Activated T-cell treated with anti-CD3 and anti-CD28 coated beads, Interleukin-2, amount 50 U/mL, for 72 hours (primary cell): ENCODE results near the gene PRSS56. TPM values are rescaled to one million over a fixed set of nuclear protein-coding genes. Genes with fewer than 3 reads are reported as not detected.

ENCODE experiments used
- ATAC-seq, 2 donors: fragments of 150-1000 bp; cut with Tn5 transposase; replicated peaks in 1 of 2; 2 replicates each; pipeline ENCODE4 v1.10.0; 2021; ENCODE audit warnings: moderate library complexity in 2 of 2, mild to moderate bottlenecking in 1 of 2
- DNase-seq, 2 donors: peaks; one replicate each; pipeline ENCODE4 v3.0.0; 2021 to 2022; ENCODE audit warnings: mixed read lengths in 1 of 2
- H3K27ac Mint-ChIP-seq: one replicate; pipeline ENCODE4 v1.8.0; 2022; ENCODE audit warnings: mild to moderate bottlenecking, moderate library complexity, mixed read lengths
- H3K27me3 Mint-ChIP-seq: one replicate; pipeline ENCODE4 v1.8.0; 2022; ENCODE audit warnings: low read depth, mixed read lengths
- H3K36me3 Mint-ChIP-seq, 2 donors: one replicate each; pipeline ENCODE4 v1.8.0; 2022; ENCODE audit warnings: mixed read lengths in 2 of 2, mild to moderate bottlenecking in 1 of 2; ENCODE audit not compliant: insufficient read depth in 2 of 2
- H3K4me1 Mint-ChIP-seq: one replicate; pipeline ENCODE4 v1.8.0; 2022; ENCODE audit warnings: low read depth, mixed read lengths
- H3K4me3 Mint-ChIP-seq, 2 donors: one replicate each; pipeline ENCODE4 v1.8.0; 2022; ENCODE audit warnings: mild to moderate bottlenecking in 2 of 2, mixed read lengths in 2 of 2, moderate library complexity in 2 of 2
- H3K9me3 Mint-ChIP-seq, 2 donors: one replicate each; pipeline ENCODE4 v1.8.0; 2022; ENCODE audit warnings: mixed read lengths in 2 of 2
- total RNA-seq, 2 donors: library from RNA; stranded (reverse); gene quantifications; one replicate each; pipeline ENCODE4 v1.2.3, GENCODE V29; 2022

Gene PRSS56
- total RNA-seq, 2 donors from 2014 or later, result 0.39 TPM; not detected in 1

DNA sequence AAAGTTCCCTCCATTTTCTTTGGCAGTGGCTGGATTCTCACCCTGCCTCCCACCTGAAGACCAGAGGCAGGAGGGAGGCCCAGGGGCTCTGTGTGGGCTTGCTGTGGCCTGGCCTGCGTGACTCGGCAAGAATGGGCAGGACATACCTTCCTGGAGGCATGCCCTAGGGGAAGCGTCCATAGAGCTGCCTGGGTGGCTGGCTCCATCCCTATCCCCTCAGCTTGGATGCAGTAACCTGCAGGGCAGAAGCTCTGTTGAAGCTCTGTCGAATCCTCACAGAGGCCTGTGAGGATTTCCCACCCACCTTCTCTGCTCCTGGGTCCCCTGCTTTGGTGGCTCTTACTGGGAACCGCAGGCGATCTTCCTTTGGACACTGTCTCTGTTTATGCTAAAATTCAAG, 1.3 kb upstream of the PRSS56 start:
- Mint-ChIP-seq H3K4me3 (no peak overlapping the region), H3K4me1 (peaks cover 9% of the 10 kb centered on the region), H3K27me3 (peaks cover 23% of the 10 kb centered on the region), H3K36me3 (no peaks in the 10 kb centered on the region), H3K9me3 (no peaks in the 10 kb centered on the region), H3K27ac (no peak overlapping the region)
- ATAC-seq (no peak), DNase-seq (no peak)

DNA sequence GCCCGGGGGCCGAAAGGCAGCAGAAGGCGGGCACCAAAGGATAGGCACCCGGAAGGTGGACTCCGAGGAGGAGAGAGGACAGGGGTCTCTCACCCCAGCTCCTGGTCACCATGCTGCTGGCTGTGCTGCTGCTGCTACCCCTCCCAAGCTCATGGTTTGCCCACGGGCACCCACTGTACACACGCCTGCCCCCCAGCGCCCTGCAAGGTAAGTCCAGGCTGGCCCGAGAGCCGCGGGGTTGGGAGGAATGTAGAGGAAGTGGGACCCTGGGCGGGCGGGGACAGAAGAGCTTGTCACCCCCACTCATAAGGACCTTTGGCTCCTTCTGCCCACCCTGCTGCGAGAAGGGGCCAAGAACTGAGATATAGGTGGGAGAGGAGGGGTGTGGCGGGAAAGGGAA, 301 bp downstream of the PRSS56 start:
- Mint-ChIP-seq H3K36me3 (no peaks in the 10 kb centered on the region), H3K4me1 (peaks cover 9% of the 10 kb centered on the region), H3K4me3 (no peak overlapping the region), H3K9me3 (no peaks in the 10 kb centered on the region), H3K27ac (no peak overlapping the region), H3K27me3 (peaks cover 29% of the 10 kb centered on the region)
- no peak for ATAC-seq
- no peak for DNase-seq

DNA sequence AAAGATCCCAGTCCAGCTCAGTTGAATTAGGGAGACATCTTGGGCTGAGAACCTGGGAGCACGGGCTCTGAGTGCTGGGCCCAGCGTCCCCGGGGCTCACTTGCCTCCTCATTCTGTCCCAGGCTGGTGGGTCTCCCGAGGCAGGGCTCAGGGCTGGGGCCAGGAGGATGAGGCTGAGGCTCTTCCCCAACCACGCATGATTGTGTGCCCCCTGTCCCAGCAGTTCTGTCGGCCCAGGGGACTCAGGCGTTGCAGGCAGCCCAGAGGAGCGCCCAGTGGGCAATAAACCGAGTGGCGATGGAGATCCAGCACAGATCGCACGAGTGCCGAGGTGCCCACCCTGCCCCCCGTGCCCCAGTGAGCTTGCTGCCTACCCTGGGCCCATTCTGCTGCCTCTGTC, 910 bp downstream of the PRSS56 start:
- ATAC-seq (no peak), DNase-seq (no peak)
- Mint-ChIP-seq H3K9me3 (no peaks in the 10 kb centered on the region), H3K4me3 (peak overlapping the region in 1 of 2 donors; percentile 76), H3K4me1 (peaks cover 9% of the 10 kb centered on the region), H3K36me3 (no peaks in the 10 kb centered on the region), H3K27ac (no peak overlapping the region), H3K27me3 (peaks cover 29% of the 10 kb centered on the region)

DNA sequence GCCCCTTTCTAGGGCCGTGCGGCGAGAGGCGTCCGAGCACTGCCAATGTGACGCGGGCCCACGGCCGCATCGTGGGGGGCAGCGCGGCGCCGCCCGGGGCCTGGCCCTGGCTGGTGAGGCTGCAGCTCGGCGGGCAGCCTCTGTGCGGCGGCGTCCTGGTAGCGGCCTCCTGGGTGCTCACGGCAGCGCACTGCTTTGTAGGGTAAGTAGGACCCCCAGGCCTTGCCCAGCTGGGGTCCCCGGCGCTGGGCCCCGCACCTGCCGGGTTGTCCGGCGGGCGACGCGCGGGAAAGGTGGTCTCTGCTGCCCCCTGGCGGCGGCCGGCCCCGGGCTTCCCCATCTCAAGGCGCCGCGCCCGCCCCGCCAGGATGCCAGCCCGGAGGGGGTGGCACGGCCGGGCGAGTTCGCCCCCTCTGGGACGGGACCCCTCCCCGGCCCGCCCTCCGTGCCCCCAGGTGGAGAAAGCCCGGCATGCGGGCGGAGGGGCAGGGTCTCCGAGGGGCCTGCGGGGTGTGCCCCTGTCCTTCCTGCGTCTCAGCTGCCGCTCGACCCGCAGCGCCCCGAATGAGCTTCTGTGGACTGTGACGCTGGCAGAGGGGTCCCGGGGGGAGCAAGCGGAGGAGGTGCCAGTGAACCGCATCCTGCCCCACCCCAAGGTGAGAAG, 1.9 kb downstream of the PRSS56 start:
- DNase-seq (peak; percentile 78 to 83), ATAC-seq (peak; percentile 70 to 78)
- H3K36me3 Mint-ChIP-seq, result no peaks in the 10 kb centered on the region
- H3K4me1 Mint-ChIP-seq, result peaks cover 9% of the 10 kb centered on the region
- peaks cover 29% of the 10 kb centered on the region for H3K27me3 Mint-ChIP-seq
- H3K27ac Mint-ChIP-seq, result no peak overlapping the region
- H3K9me3 Mint-ChIP-seq, result no peaks in the 10 kb centered on the region
- peak overlapping the region; percentile 57 to 60 for H3K4me3 Mint-ChIP-seq

DNA sequence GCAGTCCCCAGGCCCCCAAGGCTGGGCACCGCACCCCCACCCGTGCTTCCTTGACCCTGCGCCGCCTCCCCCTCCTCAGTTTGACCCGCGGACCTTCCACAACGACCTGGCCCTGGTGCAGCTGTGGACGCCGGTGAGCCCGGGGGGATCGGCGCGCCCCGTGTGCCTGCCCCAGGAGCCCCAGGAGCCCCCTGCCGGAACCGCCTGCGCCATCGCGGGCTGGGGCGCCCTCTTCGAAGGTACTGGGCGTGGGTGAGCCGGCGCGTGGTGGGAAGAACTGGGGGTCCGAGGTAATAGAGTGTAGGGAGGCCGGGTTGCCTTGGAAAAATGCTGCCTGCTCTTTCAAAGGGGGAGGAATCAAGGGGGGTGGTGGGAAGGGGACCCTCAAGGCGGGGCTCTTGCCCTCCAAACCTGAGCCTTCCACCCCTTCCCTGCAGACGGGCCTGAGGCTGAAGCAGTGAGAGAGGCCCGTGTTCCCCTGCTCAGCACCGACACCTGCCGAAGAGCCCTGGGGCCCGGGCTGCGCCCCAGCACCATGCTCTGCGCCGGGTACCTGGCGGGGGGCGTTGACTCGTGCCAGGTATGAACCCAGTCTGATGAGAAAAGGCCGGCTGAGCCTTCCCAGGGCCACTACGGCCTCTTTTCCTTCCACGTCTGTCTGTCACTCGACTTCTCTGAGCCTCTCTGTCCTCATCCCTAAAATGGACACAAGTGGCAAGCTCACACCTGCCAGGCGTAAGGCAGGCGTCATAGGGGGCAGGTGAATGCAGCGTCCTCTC, 2.6 kb downstream of the PRSS56 start:
- H3K4me3 Mint-ChIP-seq, result peak overlapping the region; percentile 57 to 71
- H3K36me3 Mint-ChIP-seq, result no peaks in the 10 kb centered on the region
- peaks cover 30% of the 10 kb centered on the region for H3K27me3 Mint-ChIP-seq
- H3K27ac Mint-ChIP-seq, result no peak overlapping the region
- DNase-seq (no peak), ATAC-seq (no peak)
- H3K4me1 Mint-ChIP-seq, result peaks cover 9% of the 10 kb centered on the region
- H3K9me3 Mint-ChIP-seq, result no peaks in the 10 kb centered on the region

DNA sequence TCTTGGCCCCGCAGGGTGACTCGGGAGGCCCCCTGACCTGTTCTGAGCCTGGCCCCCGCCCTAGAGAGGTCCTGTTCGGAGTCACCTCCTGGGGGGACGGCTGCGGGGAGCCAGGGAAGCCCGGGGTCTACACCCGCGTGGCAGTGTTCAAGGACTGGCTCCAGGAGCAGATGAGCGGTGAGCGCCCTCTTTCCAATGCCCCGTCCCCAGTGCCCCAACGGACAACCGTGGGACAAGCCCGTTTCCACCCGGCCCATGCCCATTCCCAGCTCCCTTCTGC, 3.2 kb downstream of the PRSS56 start:
- ATAC-seq (no peak), DNase-seq (no peak)
- Mint-ChIP-seq H3K9me3 (no peaks in the 10 kb centered on the region), H3K27ac (no peak overlapping the region), H3K4me3 (peak overlapping the region; percentile 57 to 71), H3K27me3 (peaks cover 35% of the 10 kb centered on the region), H3K4me1 (peaks cover 9% of the 10 kb centered on the region), H3K36me3 (no peaks in the 10 kb centered on the region)

DNA sequence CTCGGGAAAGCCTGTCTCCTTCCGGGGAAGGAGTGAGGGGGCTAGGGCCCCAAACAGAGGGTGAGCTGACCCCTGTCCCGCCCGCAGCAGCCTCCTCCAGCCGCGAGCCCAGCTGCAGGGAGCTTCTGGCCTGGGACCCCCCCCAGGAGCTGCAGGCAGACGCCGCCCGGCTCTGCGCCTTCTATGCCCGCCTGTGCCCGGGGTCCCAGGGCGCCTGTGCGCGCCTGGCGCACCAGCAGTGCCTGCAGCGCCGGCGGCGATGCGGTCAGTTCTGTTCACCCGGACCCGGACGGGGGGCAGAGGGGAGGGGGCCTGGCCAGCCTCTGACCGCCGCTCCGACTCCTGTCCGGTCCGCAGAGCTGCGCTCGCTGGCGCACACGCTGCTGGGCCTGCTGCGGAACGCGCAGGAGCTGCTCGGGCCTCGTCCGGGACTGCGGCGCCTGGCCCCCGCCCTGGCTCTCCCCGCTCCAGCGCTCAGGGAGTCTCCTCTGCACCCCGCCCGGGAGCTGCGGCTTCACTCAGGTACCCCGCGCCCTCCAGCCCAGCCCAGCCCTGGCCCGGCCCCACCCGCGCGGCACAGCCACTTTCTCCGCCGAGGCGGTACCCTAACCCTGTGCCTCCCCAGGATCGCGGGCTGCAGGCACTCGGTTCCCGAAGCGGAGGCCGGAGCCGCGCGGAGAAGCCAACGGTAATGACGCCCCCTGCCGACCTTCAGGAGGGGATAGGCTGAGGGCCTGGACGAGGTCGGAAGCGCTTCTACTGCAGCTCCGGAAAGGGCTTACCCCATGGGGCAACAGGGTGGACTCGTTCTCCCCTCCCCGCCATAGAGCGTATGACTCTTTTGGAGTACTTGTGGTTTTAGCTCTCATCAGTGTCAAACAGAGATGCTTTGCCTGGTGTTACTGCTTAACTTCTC, 3.8 kb downstream of the PRSS56 start:
- DNase-seq, result peak; percentile 51 to 53
- Mint-ChIP-seq H3K27me3 (peaks cover 41% of the 10 kb centered on the region), H3K27ac (no peak overlapping the region), H3K4me1 (peaks cover 14% of the 10 kb centered on the region), H3K9me3 (no peaks in the 10 kb centered on the region), H3K36me3 (no peaks in the 10 kb centered on the region), H3K4me3 (peak overlapping the region; percentile 19 to 54)
- ATAC-seq, result peak; percentile 55 to 64

DNA sequence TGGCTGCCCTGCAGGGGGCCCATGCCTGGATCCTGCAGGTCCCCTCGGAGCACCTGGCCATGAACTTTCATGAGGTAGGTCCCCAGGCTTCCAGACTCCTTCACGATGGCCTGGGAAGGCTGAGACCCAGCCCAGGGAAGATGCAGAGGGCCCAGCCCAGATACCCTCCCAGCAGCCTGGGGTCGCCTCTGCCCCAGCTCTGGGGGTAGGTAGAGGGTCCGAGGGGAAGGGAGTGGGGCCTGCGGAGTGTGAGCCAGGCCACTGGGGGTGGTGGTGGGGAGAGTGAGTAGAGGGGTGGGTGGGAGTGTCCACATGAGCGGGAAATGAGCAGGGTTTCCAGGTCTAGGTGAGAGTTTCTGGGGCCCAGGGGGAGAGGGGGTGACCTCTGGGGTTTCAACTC, 4.6 kb downstream of the PRSS56 start:
- peaks cover 16% of the 10 kb centered on the region for H3K4me1 Mint-ChIP-seq
- H3K36me3 Mint-ChIP-seq, result no peaks in the 10 kb centered on the region
- peaks cover 40% of the 10 kb centered on the region for H3K27me3 Mint-ChIP-seq

DNA sequence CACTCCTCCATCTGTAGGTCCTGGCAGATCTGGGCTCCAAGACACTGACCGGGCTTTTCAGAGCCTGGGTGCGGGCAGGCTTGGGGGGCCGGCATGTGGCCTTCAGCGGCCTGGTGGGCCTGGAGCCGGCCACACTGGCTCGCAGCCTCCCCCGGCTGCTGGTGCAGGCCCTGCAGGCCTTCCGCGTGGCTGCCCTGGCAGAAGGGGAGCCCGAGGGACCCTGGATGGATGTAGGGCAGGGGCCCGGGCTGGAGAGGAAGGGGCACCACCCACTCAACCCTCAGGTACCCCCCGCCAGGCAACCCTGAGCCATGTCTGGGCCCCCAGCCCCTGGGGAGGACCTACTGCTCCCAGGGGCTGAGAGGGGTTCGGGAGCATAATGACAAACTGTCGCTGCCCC, 5.0 kb downstream of the PRSS56 start:
- Mint-ChIP-seq H3K27ac (no peak overlapping the region), H3K4me3 (no peak overlapping the region), H3K36me3 (no peaks in the 10 kb centered on the region), H3K4me1 (peaks cover 16% of the 10 kb centered on the region), H3K27me3 (peaks cover 39% of the 10 kb centered on the region), H3K9me3 (no peaks in the 10 kb centered on the region)
- ATAC-seq, result no peak
- no peak for DNase-seq

More for the DNA sequence above, 4.6 kb downstream of the PRSS56 start:
- no peak overlapping the region for H3K27ac Mint-ChIP-seq
- H3K9me3 Mint-ChIP-seq, result no peaks in the 10 kb centered on the region
- H3K4me3 Mint-ChIP-seq, result peak overlapping the region; percentile 19 to 54
- DNase-seq, result no peak
- ATAC-seq, result no peak

DNA sequence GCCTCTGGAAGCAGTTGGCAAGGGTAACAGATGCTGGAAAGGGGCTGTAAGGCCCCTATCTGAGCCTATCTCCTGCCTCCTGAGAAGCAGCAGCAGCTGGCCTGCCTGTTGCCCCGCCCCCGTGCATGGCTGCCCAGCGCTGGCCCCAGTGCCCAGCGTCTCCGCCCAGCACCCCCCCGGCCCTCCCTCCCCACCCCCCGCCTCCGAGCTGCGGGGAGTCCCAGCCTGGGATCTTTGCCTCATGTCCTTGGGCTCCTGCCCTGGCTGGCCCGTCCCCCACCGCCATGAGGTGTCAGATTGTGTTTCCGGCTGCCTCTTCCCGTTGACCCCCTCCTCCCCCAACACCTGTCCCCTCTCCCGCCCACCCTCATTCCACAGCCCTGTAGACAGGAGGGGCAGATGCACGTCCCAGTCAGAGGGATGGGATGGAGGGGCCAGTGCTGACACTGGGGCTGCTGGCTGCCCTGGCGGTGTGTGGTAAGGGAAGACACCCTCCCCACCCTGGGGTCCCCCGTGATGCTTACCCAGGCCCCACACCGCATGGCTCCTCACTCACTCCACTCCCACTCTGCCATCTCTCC, 5.7 kb downstream of the PRSS56 start, which contains the start of gene CHRND:
Gene CHRND (plus strand): TSS at position 370 of the 581 bp plus-strand sequence. CDS start 56 bp downstream, at position 426.
- Mint-ChIP-seq H3K4me3 (no peak within 1 kb of the TSS), H3K9me3 (no peaks in the 10 kb centered on the region), H3K27me3 (peaks cover 34% of the 10 kb centered on the region), H3K36me3 (no peaks in the 10 kb centered on the region), H3K27ac (no peak within 1 kb of the TSS), H3K4me1 (peaks cover 16% of the 10 kb centered on the region)
- no peak for DNase-seq
- no peak for ATAC-seq

DNA sequence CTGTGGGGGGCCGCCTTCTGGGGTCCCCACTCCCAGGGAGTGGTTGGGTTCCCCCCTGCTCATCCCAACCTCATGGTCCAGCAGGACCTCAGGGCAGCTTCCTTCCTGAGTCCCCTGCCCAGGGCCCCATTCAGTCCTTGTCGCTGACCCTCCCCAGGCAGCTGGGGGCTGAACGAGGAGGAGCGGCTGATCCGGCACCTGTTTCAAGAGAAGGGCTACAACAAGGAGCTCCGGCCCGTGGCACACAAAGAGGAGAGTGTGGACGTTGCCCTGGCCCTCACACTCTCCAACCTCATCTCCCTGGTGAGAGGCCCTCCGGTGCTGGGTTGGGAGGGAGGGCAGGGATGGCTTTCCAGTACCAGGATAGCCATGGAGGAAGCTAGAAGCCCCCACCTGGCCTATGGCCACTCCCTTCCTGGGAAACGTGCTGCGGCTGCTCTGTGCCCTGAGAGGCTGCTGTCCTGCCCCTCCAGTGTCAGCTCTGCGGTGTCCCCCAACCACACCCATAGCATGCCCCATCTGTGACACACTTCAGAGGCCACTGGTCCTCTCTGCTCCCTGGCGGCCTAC, 6.3 kb downstream of the PRSS56 start:
- Mint-ChIP-seq H3K27me3 (peaks cover 31% of the 10 kb centered on the region), H3K27ac (no peak overlapping the region), H3K36me3 (no peaks in the 10 kb centered on the region), H3K4me3 (no peak overlapping the region), H3K4me1 (peaks cover 16% of the 10 kb centered on the region), H3K9me3 (no peaks in the 10 kb centered on the region)
- ATAC-seq (no peak), DNase-seq (no peak)

DNA sequence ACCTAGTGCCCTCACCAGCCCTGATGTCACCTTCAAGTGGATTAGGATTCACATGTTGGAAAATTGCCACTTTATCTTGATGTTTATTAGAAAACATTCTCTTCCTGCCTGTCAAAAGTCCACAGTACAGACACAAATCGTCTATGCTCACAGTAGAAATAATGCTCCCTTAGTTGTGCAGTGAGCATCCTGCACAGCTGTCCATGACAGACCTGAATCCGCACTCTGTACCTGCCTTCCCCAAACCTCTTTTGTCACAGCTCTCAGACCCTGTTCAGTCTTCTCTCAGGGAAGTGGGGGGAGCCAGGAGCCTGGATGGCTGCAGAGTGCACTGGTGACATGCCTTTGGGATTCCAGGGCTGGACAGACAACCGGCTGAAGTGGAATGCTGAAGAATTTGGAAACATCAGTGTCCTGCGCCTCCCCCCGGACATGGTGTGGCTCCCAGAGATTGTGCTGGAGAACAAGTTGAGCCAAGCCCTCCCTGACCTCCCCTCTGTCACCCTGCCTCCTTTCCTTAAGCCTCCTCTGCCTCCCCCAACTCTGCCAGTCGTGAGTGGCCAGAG, 7.8 kb downstream of the PRSS56 start:
- no peaks in the 10 kb centered on the region for H3K9me3 Mint-ChIP-seq
- no peak for DNase-seq
- no peaks in the 10 kb centered on the region for H3K36me3 Mint-ChIP-seq
- H3K4me3 Mint-ChIP-seq, result no peak overlapping the region
- H3K4me1 Mint-ChIP-seq, result peaks cover 11% of the 10 kb centered on the region
- no peak overlapping the region for H3K27ac Mint-ChIP-seq
- peaks cover 27% of the 10 kb centered on the region for H3K27me3 Mint-ChIP-seq
- ATAC-seq, result no peak
